ENCODE results near the gene SCN4B. TPM values are rescaled to one million over a fixed set of nuclear protein-coding genes. Genes with fewer than 3 reads are reported as not detected.

SCN4B gene
- 0.41 and 0.79 TPM in 2 replicates for total RNA-seq

GRCh38 chr11:118152552-118153471 is at the start of gene SCN4B:
SCN4B (minus strand) TSS chr11:118152823; CDS start chr11:118152673, 150 bp downstream.
- TF ChIP-seq, protein P1, sequence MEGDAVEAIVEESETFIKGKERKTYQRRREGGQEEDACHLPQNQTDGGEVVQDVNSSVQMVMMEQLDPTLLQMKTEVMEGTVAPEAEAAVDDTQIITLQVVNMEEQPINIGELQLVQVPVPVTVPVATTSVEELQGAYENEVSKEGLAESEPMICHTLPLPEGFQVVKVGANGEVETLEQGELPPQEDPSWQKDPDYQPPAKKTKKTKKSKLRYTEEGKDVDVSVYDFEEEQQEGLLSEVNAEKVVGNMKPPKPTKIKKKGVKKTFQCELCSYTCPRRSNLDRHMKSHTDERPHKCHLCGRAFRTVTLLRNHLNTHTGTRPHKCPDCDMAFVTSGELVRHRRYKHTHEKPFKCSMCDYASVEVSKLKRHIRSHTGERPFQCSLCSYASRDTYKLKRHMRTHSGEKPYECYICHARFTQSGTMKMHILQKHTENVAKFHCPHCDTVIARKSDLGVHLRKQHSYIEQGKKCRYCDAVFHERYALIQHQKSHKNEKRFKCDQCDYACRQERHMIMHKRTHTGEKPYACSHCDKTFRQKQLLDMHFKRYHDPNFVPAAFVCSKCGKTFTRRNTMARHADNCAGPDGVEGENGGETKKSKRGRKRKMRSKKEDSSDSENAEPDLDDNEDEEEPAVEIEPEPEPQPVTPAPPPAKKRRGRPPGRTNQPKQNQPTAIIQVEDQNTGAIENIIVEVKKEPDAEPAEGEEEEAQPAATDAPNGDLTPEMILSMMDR (IDR thresholded peaks at IDR 0.05; ENCODE audit: insufficient read depth, low read length, poor library complexity, severe bottlenecking) = no peak
- DNase-seq (ENCODE audit: low read depth) = no peak
- Histone ChIP-seq H3K27me3 (ENCODE audit: control insufficient read depth, insufficient read depth, low read length) (peaks cover 96% of the 10 kb centered on the region), H3K4me3 (ENCODE audit: low read depth, low read length) (peak within 1 kb of the TSS; percentile 34), H3K36me3 (ENCODE audit: control insufficient read depth, insufficient read depth, low read length) (no peaks in the 10 kb centered on the region)

DNA sequence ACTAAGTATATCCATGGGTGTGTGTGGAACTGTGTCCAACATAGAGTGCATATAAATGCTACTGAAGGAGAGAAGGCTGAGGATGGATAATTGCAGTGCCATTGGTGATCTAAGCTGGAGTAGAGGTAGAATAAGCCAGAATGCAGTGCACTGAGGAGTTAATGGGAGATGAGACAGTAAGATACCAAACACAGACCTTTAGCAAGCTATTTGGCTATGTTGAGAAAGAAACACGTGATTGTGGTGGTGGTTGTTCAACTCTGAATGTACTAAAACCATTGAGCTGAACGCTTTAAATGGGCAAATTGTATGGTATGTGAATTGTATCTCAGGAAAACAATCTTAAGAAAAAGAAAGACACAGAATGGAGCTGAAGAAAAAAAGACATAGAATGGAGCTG is 49.3 kb upstream of the SCN4B start:
- no peak overlapping the region for H3K4me3 ChIP-seq (ENCODE audit: low read depth, low read length)
- TF ChIP-seq, protein P1 (IDR thresholded peaks at IDR 0.05; ENCODE audit: insufficient read depth, low read length, poor library complexity, severe bottlenecking) = no peak
- peaks cover 8% of the 10 kb centered on the region for H3K27me3 ChIP-seq (ENCODE audit: control insufficient read depth, insufficient read depth, low read length)
- H3K36me3 ChIP-seq (ENCODE audit: control insufficient read depth, insufficient read depth, low read length) = no peaks in the 10 kb centered on the region
- DNase-seq (ENCODE audit: low read depth) = no peak

GRCh38 chr11:118200901-118201680 is 48.5 kb upstream of the SCN4B start:
- TF ChIP-seq, protein P1 (IDR thresholded peaks at IDR 0.05; ENCODE audit: insufficient read depth, low read length, poor library complexity, severe bottlenecking) = no peak

GRCh38 chr11:118200497-118200896 is 47.9 kb upstream of the SCN4B start:
- no peak for DNase-seq (ENCODE audit: low read depth)
- H3K36me3 ChIP-seq (ENCODE audit: control insufficient read depth, insufficient read depth, low read length) = no peaks in the 10 kb centered on the region
- TF ChIP-seq, protein P1 (IDR thresholded peaks at IDR 0.05; ENCODE audit: insufficient read depth, low read length, poor library complexity, severe bottlenecking) = no peak
- H3K4me3 ChIP-seq (ENCODE audit: low read depth, low read length) = no peak overlapping the region
- H3K27me3 ChIP-seq (ENCODE audit: control insufficient read depth, insufficient read depth, low read length) = peaks cover 3% of the 10 kb centered on the region

More at GRCh38 chr11:118200901-118201680, 48.5 kb upstream of the SCN4B start:
- H3K36me3 ChIP-seq (ENCODE audit: control insufficient read depth, insufficient read depth, low read length) = no peaks in the 10 kb centered on the region
- peaks cover 8% of the 10 kb centered on the region for H3K27me3 ChIP-seq (ENCODE audit: control insufficient read depth, insufficient read depth, low read length)
- H3K4me3 ChIP-seq (ENCODE audit: low read depth, low read length) = no peak overlapping the region
- DNase-seq (ENCODE audit: low read depth) = no peak

DNA sequence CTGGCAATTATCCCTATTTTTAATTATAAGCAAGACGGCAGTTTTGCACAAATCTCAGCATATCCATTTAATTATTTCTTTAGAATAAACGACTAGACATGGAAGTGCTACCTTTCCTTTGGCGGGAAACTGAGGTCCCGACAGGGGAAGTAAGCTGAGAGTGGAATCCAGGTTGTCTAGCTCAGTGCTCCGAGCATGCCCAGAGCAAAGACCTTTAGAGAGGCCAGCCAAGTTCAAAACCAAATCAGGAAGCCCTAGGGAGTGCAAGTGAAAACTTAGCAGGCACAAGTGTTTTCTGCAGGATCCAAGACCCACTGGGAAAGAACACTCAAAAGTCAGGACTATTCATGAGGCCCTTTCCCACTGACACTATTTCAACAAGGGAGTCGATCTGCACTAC is 46.5 kb upstream of the SCN4B start:
- no peak overlapping the region for H3K4me3 ChIP-seq (ENCODE audit: low read depth, low read length)
- TF ChIP-seq, protein P1 (IDR thresholded peaks at IDR 0.05; ENCODE audit: insufficient read depth, low read length, poor library complexity, severe bottlenecking) = no peak
- peaks cover 3% of the 10 kb centered on the region for H3K27me3 ChIP-seq (ENCODE audit: control insufficient read depth, insufficient read depth, low read length)
- no peaks in the 10 kb centered on the region for H3K36me3 ChIP-seq (ENCODE audit: control insufficient read depth, insufficient read depth, low read length)
- DNase-seq (ENCODE audit: low read depth) = no peak
